GM19324 (cell line): ENCODE results near the gene TLE4.

Experiments used
- ATAC-seq: cut with Tn5 transposase; IDR thresholded peaks from one replicate; pipeline ENCODE4 v1.9.1; 2021; ENCODE audit warnings: mild to moderate bottlenecking, moderate library complexity; ENCODE audit not compliant: unreplicated experiment, low FRiP score

TLE4 gene

DNA sequence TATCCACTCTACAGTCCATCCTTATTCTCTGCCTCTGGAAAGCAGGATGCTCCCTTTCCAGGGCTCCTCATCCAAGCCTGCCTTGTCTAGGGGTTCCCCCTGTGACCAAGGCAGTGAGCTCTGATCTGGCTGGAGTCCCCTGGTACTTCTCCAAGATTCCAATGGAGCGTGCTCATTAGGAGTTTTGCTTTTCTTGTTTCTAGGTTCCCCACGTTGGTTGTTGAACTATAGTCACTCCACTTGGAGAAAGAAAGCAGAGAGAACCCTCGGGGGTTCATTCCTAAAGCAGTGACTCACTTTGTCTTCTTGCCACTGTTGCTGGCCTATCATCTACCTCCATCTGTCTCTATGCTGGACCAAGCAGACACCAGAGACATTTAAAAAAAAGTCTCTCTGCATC is 192.6 kb downstream of the TLE4 start:
- no peak for ATAC-seq

DNA sequence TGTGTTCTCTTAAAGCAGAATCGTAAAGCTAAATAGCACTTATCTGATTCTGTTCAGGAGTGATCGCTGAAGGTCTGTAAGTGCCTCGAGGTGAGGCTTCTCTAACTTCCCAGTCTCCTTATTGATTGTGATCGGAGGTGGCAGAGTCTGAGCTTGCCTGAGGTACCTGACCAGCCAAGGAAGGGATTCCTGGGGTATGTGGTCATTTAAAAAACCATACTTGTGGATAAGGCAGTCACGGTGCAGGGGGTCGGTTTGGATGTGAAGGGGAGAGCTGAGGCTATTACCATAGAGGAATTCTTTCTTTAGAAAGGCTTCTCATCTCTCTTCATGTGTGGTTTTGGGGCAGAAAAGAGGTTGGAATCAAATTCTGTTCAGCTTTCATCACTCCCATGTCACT is 193.7 kb downstream of the TLE4 start:
- no peak for ATAC-seq

DNA sequence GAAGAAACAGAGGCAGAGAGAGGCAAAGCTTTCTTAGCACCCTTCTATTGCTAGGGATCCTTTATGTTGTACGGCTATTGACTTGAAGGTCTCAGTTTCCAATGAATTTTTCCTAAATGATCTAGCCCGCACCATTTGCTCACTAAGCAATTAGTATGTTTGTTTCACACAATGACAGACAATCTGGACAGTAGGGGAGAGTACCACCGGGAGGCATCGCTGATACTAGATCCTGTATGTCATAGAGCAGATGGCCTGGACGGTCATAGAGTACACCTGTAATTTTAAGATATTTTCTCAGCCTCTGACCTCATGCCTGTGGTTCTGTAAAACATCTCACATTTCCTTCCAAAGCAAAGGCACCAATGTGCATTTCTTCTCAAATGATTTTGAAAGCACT is 194.3 kb downstream of the TLE4 start:
- ATAC-seq, result no peak

DNA sequence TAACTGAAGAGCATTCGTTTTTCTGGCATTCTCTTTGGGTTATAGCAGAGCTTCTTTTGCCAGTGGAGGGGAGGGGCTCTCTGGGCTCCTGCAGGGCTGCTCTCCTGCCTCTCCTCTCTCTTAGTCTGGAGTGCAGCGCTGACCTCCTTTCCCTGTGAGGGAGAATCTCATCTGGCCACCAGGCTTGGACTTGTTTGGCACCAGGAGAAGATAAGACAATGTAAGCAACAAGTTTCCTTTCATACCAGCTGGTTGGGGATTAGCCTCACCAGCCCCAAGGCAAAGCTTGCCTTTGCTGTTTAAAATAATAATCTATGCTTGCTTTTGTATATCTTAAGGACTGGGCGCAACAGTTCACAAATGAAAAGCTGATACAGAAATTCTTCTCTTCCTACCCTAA is 196.4 kb downstream of the TLE4 start:
- ATAC-seq, result no peak

DNA sequence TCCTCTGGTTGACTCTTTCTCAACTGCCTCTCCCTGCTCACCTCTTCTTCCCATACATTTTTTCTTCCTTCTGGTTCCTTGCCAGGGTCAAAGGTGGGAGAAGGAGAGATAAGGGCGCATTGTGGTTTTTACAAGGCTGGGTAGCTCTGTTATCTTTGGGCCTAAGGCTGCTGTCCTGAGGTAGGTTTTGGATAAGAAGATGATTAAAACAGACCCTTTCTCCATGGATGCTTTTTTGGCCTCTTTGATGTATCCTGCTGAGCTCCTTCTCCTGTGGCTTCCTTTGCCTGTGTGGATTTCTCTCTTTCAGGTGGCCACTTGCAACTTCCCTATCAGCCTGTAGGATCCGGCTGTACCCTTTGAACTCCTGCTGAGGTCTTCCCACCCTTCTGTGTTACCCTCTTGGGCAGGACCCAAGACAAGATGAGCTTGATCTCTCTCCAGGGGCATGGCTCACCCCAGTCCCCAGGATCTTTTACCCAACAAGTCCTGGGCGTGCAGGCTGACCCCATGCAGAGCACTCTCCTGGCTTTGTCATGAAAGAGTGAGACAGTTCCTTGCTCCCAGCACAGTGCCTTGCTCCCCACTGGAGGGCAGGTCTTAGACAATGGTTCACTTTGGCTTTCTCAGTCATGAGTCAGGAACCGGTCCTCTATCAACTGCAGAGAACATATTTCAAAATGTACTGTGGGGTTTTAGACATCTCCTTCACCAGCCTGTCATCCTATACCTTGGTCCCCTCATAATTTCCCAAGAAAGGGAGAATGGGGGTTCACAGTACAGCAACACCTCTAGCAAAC is 197.9 kb downstream of the TLE4 start:
- no peak for ATAC-seq

DNA sequence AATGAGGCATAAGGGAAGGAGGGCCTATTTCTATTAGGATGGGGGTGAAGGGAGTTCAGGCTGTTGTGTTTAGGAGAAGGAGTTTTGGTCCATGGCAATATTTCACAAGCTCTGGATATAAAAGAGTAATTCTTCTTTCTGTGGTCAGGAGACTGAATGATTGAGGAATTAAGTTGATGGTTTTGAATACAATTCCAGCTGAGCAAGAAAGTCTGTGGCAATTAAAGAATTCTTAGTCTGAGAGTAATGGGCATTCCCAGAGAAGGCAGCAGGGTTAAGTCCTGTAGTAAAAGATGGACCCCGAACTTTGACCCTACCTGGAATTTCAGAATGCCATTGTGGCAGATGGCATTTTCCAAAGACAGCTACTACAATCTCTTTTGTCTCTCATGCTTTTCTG is 202.6 kb downstream of the TLE4 start:
- ATAC-seq, result no peak
